SHP77 treated with DMSO at 0.1 percent for 48 hours (cell line): ENCODE measurements around the gene RABGAP1L.

Source experiments
- DNase-seq: peaks from one replicate; lab custom pipeline; 2025; lab: John Stamatoyannopoulos, UW

RABGAP1L gene

GRCh38 chr1:174965362-174966007, 806.2 kb downstream of the RABGAP1L start:
- DNase-seq, result no peak

GRCh38 chr1:174966008-174966572, 806.8 kb downstream of the RABGAP1L start:
- no peak for DNase-seq

- DNase-seq, result no peak
Observed at GRCh38 chr1:174967845-174968705, 808.8 kb downstream of the RABGAP1L start.

GRCh38 chr1:174968750-174969244, 809.5 kb downstream of the RABGAP1L start:
- DNase-seq, result no peak

- no peak for DNase-seq
Observed at GRCh38 chr1:174969977-174970376, 810.7 kb downstream of the RABGAP1L start.

- no peak for DNase-seq
Observed at GRCh38 chr1:174971466-174971865, 812.1 kb downstream of the RABGAP1L start.

- DNase-seq, result no peak
Observed at GRCh38 chr1:174971902-174972301, 812.6 kb downstream of the RABGAP1L start.

- DNase-seq, result no peak
Observed at GRCh38 chr1:174974711-174975119, 815.4 kb downstream of the RABGAP1L start.

- no peak for DNase-seq
Observed at GRCh38 chr1:174975764-174976163, 816.4 kb downstream of the RABGAP1L start.

- DNase-seq, result no peak
Observed at GRCh38 chr1:174976436-174977108, 817.3 kb downstream of the RABGAP1L start.

- DNase-seq, result no peak
Observed at GRCh38 chr1:174982971-174983689, 823.8 kb downstream of the RABGAP1L start.

GRCh38 chr1:174984952-174985351, 825.6 kb downstream of the RABGAP1L start:
- no peak for DNase-seq

GRCh38 chr1:174988539-174988938, 829.2 kb downstream of the RABGAP1L start:
- DNase-seq, result no peak

GRCh38 chr1:174988986-174989385, 829.7 kb downstream of the RABGAP1L start:
- no peak for DNase-seq

GRCh38 chr1:174989536-174990220, 830.4 kb downstream of the RABGAP1L start:
- no peak for DNase-seq

GRCh38 chr1:174990382-174990999, 831.2 kb downstream of the RABGAP1L start:
- DNase-seq, result peak; percentile 42

GRCh38 chr1:174991473-174991872, 832.2 kb downstream of the RABGAP1L start:
- DNase-seq, result no peak

GRCh38 chr1:174995121-174995520, 835.8 kb downstream of the RABGAP1L start:
- DNase-seq, result no peak

- no peak for DNase-seq
Observed at GRCh38 chr1:174995916-174996315, 836.6 kb downstream of the RABGAP1L start.

- DNase-seq, result no peak
Observed at GRCh38 chr1:174996476-174996875, 837.2 kb downstream of the RABGAP1L start.

GRCh38 chr1:174997041-174997440, 837.7 kb downstream of the RABGAP1L start:
- no peak for DNase-seq
